COLO829 (cell line): Measurements from ENCODE around the gene FHOD3.

Source experiments
- DNase-seq: peaks from one replicate; pipeline ENCODE4 v3.0.0; 2012; ENCODE audit warnings: low spot score

FHOD3 gene

DNA sequence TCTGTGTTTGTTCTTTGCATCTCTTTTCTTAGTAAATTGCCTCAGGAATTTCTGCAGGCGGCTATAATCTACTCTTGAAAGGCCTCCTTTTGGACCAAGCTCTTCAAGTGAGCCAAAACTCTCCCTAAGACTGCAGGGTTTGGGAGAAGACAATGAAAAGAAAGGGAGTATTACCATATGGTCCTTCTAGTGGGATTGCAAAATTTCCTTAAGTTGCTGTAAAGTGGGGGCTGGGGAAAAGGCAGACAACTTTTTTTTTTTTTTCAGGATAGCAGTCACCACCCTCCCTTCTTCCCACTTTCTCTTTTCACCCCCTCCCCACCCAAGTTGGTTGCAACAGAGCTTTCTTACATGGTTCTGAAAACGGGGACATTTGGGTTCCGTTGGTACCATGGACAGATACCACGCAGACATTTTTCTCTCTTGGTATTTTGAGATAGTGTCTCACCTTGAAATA is 183.7 kb downstream of the FHOD3 start:
- DNase-seq: no peak

DNA sequence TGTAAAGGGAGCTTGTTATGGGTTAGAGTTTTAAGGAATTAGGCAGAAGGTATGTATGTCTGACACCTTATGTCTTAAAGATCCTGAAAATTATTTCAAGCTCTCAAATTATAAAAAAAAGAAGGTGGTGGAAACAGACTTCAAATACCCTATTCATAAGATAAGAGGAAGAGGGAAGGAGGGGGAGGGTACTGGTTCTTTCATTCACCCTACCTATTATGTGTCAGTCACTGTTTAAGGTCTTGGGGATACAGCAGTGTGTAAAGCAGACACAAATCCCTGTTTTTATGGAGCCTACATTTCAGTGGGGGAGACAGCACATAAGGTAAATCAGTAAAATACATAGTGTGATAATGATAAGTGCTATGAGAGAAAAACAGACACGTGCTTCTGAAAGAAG is 184.4 kb downstream of the FHOD3 start:
- DNase-seq: no peak

DNA sequence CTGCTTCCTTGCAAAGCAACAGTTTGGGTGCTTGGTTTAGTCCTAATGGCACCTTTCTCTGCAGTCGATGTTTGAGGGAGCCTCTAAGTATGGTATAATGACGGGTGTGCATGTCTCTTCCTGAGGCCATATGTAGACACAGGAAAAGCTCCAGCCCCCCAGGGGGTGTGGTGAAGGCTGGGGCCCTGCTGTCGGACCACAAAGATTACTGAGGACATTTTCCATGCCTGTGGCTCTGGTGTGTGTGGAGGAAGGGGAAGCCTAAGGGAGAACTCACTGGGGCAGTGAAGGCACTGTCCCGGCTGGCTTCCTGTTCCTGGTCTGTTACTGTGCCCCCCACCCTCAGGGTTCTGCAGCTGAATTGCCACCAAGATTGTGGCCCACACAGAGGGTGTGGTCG is 187.1 kb downstream of the FHOD3 start:
- no peak for DNase-seq

DNA sequence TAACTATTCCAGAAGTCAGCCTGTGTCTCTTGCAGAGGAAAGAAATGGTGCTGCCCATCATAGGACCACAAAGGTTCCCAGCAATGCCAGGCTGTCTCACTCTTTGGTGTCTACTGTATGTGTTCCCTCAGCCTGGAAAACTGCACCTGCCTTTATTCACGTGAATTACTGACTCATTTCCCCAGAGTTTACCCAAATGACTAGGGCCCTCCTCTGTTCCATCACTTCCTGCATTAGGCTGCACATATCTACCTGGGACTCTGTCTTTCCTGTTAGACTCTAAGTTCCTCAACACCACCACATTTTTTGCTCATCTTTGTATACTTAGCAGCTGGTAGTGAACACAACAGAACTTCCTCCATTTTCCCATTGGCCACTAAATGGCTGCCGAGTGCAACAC is 188.3 kb downstream of the FHOD3 start:
- no peak for DNase-seq

DNA sequence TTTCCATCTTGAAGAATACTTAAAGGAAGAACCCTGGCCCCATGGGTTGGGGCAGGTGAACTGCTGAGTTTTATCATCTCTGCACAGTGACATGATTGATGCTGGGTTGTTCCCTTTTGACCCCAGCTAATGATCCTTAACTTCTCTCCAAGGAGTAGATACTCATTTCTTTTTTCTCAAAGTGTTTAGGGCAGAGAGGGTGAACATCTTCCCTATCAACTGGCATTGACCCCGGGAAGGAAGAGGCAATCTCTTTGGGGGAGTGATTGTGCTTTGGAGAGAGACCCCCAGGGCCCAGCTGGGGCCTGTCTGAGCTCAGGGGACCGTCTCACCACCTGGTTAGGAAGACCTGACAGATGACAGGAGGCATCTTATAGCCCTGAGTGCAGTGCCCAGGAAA is 190.6 kb downstream of the FHOD3 start:
- no peak for DNase-seq

DNA sequence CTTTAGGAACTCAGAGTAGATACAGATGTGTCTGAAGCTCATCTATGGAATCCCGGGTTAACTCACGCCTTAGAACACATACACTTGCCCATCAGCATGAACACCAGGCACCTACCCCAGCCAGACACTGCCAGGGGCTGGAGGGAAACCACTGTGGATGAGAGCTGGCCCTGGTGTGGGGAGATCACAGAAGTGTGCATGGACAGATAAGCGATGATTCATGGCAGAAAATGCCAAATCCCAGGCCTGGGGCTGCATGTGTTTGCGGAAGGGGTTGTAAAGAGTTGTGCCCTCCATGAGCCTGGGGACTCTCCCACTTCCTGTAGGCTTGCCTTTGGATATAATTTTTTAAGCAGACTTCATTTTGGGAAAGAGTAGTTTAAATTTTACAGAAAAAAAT is 193.4 kb downstream of the FHOD3 start:
- DNase-seq: no peak

DNA sequence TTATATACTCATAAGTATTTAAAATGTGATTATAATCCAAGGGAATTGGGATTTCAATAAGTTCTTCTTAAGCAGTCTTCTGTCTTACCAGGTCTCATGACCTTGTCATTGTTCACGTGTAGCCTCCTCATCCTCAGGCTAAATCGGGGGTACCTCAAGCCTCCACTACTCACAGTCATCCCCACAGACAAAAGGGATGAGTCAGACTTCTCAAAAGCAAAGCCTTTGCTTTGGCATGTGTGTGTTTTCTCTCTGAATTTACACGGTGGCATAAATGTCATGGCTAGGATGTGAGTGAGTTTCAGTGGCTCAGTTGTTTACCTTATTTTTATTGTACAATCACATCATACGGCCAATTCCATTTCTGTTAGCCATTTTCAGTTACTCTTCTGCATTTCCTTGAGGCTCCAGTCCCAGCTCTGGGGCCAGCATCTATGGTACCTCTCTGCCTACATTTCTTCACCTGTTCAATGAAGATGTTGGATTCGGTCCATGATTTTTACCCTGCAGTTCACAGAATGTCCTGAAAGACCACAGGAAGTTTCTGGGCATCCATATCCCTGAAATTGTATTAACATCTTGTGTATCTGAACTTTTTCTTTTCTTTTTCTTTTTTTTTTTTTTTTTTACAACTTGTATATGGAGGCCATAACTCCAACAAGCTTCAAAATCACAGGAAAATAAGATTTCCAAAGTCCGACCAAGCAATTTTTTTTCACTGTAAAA is 195.3 kb downstream of the FHOD3 start:
- DNase-seq: no peak

DNA sequence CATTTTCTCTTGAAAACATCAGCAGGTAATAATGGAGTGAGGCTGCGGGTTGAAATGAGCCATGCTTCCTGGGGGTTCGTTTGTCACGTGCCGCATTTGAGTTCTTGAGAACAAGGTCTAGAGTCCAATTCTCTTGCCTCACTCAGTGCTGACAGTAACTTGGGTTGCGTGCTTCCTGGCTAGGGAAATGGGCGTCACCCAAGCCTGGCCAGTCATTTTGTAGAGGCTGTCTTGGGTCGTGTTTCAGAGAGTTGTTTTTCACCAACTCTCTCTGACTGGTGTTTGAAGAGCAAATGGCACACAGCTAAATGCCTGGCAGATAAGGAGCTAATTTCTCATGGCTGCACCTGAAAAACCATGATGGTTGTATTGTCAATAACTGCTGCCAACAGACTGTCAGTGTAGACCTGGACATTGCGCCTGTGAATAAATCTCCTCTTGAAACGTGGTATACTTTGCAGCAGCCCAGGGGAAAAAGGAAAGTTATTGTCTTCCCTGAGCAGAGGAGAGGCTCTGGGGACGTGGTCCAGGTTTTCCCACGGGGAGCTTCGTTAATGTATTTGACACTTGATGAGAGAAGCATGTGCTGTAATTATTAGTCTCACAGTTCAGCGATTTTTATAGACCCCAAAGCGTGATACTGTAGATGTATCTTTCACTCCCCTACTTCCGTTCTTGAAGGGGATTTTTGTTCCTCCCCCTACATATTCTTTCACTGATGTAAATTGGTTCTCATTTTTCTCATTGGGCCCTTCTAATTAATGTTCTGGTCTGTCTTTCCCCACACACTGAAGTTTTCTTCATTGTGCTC is 196.0 kb downstream of the FHOD3 start:
- DNase-seq: no peak

DNA sequence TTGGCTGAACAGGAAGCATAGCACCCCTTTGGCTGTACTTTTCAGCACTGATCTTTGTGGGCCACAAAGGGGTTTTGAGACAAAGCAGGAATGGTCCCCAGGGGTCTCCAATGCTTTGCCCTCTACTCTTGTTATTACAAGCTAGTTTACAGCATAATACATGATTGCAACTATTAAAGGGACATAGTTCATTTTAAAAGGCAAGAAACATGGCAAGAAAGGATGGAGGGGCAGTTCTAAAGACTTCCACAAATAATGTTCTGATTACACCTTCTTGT is 196.6 kb downstream of the FHOD3 start:
- no peak for DNase-seq

DNA sequence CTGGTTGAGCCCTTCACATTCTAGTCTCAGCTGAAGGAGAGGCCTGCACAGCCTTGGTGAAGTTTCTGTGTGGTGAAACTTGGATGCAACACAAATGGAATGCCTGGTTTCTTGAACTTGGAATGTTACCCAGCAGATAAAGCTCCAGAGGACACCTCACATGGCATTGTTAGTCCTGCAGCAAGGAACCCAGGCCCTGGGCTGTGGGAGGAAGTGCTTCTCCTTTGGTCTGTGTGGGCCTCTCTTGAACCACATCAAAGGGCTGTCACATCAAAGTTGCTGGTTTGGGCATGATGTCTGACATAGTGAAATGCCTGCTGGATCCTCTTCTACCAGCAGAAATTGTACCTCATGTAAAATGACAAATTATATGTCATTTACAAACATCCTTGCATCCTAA is 198.5 kb downstream of the FHOD3 start:
- no peak for DNase-seq

DNA sequence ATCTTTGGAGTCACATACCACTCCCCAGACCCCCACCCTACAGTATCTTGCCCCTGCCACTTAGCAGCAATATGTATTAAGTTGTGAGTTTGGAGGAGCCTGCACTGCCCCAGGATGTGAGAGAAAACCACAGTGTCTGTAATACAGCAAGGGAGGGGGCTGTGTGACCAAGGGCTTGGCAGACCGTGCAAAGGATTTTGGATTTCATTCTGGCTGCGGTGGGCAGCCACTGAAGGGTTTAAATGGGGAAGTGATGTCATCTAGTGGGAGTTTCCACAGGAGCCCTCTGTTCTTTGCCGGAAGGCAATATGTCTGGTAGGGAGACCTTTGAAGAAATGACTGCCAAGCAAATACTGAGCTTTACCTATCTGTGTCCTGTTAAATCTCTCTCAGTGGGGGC is 202.4 kb downstream of the FHOD3 start:
- no peak for DNase-seq

DNA sequence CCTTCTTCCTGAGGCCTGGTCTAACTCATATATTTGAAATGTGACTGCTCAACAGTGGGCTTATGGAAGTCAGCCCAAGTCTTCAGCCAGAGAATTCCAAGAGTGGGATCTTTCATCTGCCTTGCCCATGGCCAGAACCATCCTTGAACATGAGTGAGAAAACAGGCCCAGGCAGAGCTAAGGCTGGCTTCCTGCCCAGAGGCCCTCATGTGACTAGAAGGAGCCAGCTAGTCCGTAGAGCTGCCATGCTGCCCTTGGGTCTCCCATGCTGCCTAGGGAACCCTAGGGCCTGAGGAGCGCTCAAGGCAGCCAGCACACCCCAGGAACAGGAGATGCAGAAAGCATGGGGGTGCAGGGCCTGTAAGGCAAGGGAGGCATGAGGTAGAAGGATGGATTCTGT is 203.6 kb downstream of the FHOD3 start:
- no peak for DNase-seq

DNA sequence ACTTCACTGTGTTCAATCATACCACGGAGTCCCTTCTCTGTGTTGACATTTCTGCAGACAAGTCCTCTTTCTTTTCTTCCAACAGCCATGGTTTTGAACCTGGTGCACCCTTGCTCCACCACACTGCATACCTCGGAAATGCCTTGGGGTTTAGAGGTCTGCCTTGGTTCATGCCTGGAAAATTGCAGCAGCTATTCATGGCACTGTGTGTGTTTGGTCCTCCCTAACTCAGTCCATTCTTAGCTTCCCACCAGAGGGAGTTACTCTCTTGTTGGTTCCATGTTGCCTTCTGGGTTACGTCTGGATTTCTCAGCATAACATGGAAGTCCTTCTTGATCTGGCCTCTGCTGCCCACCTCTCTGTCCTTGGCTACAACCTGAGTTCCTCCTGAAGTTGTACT is 206.0 kb downstream of the FHOD3 start:
- DNase-seq: no peak

DNA sequence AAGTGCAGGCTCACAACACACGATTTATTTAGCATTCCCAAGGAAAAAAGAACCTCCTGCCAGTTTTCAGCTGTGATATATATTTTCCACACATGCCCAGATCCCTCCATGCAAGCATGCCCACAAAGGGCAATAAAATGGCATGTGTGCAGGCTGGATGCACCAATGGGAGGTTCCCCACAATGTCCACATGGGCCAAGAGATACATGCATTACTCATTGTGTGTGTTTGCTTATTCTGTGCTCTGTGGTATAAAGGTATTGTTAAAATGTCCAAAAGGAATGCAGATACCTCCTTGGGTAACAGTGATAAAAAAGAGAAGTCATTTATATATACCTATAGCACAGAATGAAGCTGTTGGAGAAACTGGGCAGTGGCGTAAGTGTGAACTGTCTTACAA is 207.4 kb downstream of the FHOD3 start:
- DNase-seq: no peak

DNA sequence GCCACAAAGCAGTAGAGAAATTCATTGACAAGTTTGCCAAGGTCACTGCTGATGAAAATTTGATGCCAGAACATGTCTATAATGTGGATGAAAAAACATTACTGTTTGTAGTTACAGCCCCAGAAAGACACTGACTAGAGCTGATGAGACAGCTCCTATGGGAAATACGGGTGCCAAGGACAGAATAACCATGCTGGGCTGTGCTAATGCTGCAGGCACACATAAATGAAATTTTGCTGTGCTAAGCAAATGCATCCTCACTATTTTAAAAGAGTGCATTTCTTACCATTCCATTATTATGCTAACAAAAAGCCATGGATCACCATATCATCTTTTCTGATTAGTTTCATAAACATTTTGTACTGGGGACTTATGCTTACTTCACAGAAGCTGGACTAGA is 208.2 kb downstream of the FHOD3 start:
- no peak for DNase-seq

DNA sequence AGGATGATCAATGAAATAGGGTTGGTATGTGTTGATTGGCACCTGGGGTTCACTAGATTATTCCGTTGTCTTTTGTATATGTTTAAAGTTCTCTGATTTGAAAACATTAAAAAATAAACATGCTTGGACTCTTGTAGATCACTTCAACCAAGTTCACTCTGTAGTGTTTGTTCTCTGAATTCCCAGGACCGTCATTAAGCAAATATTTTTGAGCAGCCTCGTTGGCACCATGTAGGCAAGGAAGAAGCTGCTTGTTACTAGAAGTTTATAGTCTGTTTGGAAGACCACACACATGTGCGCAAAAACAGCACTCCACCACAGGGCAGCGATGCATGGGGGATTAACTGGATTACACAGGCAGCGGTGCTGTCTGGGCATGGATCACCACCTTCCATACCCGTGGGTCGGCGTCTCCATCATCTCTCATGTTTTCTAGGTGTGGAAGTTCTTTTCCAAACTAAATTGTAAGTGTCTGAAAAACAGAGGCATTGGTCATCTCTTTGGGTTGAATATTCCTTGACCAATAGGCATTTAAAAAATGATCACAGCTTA is 212.2 kb downstream of the FHOD3 start:
- no peak for DNase-seq

DNA sequence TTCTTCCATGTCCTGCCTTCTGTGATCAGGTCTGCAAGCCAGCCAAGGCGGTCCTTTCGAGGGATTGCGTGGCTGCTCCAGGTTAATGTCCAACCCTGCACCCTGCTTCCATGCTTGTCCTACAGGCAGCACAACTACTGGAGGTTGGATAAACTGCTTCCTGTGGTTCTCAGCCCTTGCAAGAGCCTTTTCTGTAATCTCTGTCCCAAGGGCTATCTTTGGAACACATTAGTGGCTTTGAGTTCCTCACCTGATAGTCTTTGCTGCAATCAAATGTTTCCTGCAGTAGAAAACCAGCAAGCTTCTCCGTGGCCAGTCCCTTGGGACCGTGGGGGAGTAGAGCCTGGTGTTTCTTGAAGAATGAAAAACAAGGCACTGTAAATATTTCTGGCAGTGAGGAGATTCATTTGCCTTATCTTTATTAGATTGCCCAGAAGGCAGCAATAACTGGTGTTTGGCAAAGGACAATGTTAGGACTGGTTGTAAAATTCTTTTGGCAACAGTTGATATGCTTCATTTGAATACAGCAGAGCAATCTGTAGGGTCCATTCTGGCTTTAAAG is 214.4 kb downstream of the FHOD3 start:
- DNase-seq: peak; percentile 14

DNA sequence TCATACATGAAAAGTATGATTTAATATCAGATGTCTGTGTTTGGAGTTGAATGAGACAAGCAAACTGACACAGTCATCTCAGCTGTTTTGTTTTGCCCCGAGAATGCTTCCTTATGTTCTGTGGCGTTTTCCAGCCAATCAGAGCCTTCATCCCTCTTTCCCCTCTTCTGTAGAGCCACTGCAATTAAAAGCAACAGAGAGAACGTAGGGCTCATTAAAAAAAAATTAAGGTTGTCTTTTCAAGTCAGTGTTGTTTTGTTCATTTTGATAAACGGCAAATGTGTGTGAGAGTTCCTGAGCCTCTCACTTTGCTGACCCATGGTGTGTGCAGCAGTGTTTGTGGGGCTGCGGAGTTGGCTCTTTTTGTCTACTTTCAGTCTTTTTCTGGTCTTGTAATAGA is 216.0 kb downstream of the FHOD3 start:
- DNase-seq: no peak

DNA sequence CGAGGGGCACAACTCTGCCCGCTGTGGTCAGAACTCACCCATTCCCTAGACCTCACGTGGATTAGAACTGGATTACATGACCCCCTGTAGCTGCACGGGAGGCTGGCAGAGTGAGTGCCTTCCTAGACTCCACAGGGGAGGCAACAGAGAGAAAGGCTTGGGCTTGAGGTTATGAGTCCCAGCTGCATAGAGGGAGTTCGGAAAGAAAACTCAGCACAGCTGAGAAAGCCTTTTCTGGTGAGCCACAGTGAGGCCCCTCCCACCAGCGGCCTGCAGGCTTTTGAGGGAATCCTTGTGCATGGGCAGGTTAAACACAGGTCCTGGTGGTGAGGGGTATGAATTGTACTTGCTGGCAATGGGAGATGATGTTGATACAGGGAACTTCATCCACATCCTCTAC is 217.3 kb downstream of the FHOD3 start:
- DNase-seq: no peak

DNA sequence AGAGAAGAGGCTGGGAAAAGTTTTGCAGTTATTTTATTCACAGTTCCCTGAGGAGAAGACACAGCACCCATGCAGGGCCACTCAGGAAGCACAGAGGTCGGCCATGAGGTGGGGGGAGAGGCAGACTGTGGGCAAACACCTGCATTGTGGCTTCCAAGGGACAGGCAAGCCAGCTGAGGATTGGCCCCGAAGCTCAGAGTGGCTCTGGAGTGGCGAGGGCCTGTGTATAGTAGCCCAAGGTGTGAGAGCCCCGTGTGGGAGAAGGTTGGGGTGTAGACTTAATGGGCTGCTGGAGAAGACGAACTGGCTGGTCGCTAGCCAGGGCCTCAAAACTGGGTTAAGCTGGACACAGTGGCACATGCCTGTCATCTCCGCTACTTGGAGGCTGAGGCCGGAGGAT is 218.7 kb downstream of the FHOD3 start:
- DNase-seq: no peak

DNA sequence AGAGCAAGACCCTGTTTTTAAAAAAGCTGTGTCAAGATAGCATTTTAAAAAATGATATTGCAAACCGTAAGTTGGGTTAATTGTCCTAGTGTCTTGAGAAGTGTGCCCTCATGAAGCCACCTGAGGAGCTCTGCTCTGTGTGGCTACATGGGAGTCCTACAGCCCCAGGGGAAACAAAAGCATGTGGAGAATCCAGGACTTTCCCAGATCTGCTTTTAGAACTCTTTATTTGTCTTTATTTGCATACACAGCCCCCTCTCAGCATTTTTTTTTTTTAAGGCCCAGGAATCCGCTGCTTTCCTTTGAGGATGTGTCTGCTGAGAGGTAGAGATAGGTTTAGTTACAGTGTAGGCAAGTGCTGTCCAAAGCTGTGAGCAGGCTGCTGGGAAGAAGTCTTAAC is 219.2 kb downstream of the FHOD3 start:
- DNase-seq: no peak

DNA sequence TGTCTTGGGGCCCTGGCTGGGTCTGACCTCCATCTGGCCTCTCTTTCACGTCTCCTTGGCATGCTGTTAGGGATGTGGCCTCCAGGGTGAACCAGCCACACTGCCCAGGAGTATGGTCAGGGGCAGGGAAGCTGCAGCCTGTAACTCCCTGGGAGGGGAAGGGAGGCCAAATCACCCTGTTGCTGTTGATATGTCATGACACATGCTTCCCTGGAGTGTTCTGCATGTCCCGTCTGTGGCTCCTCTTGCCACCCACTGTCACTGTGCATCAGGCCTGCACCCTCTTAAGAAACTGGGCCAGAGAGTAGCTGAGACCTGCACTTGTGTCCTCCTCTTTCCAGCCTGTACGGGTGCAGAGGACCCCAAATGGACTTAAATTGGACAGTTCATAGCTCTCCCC is 221.3 kb downstream of the FHOD3 start:
- DNase-seq: no peak

DNA sequence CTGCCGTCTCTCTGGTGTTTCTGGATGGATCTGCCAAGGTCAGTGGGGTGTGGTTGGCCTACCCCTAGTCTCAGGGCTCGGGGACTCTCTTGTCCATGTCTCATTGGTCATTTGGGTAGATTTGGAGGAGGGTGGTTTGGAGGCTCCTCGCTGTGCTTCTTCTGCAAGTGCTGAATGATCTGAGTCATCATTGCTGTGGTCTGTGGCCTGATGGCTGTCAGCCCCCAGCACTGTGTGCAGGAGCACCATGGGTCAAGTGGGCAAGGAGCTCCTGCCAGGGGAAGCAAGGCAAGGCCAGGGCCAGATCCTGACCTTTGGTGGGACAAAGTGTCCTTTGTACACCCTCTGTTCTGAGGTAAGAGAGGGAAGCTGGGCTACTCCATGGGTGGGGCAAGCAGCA is 221.8 kb downstream of the FHOD3 start:
- DNase-seq: no peak
